Activated CD8-positive, alpha-beta memory T cell treated with anti-CD3 and anti-CD28 coated beads, Interleukin-2, amount 50 U/mL, for 4 hours (primary cell): Measurements from ENCODE around the gene ALDH3B2.
"Not testable (repeated sequence)": the region's sequence is repeated elsewhere in the genome, so short reads cannot be mapped to it uniquely, and the experiment has no call there.

Experiments
- DNase-seq: peaks from one replicate; pipeline ENCODE4 v3.0.0-alpha.2; 2020

ALDH3B2 gene

DNA sequence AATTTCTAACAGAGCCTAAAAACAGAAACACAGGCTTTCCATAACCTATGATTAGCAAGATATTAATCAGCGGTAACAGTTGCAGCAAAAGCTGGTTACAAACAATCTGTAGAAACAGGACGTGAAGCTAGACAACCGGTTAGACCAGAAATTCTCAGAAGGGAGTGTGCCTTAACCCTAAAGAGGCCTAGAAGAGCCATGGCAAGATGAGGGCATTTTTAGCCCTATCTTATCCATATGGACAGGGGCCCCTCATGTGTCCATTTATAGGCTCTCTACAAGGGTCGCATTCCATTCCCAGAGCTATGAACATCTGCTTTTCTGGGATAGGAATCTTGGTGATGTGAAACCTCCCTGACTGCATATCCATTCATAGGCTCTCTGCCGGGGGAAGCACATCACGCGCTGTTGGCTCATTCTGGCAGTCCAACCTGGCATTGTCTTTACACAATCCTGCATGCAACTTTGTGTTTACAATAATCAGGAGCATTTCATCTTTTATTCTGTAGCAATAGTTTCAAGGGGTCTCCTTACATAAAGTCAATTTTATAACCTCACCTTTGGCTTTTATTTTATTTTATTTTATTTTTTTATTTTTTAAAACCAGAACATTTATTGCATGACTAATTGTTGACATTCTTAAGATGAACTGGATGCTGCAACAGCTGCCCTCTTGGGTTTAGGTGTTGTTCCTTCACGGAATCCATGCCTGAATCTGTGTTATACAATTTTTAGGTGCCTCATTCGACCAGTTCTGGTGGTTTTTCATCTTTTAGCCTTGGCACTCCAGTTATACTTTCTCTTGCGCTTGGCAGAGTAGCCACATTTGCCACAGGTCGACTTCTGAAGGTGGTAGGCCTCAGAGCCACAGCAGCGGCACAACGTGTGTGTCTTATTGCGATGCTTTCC is 8.0 kb upstream of the ALDH3B2 start:
- DNase-seq = not testable (repeated sequence)

DNA sequence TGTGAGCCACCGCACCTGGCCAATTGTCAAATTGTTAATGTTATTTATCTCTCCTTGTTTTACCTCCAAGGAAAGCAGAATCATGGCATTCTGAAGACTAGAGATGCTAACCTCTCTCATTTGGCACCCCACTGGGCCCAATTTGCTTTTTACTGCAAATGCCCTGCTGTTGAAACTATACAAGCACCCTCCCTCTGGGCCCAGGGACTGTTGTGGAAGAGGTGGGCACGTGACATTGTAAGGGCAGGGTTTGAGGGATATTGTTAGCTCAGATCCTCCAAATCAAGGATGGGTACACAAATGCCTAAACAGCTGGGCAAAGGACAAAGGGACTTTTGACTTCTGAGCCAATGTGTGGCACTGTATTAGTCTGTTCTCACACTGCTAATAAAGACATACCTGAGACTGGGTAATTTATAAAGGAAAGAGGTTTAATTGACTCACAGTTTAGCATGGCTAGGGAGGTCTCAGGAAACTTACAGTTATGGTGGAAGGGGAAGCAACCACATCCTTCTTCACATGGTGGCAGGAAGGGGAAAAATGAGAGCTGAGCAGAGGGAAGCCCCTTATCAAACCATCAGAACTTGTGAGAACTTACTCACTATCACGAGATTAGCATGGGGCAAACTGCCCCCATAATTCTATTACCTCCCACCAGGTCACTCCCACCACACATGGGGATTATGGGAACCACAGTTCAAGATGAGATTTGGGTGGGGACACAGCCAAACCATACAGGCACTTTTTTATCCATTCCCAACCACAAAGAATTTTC is 6.5 kb upstream of the ALDH3B2 start:
- DNase-seq = no peak

- no peak for DNase-seq
Observed at GRCh38 chr11:67675058-67675747, 780 bp upstream of the ALDH3B2 start.

- DNase-seq = no peak
Observed at GRCh38 chr11:67673902-67674301, 521 bp downstream of the ALDH3B2 start.

DNA sequence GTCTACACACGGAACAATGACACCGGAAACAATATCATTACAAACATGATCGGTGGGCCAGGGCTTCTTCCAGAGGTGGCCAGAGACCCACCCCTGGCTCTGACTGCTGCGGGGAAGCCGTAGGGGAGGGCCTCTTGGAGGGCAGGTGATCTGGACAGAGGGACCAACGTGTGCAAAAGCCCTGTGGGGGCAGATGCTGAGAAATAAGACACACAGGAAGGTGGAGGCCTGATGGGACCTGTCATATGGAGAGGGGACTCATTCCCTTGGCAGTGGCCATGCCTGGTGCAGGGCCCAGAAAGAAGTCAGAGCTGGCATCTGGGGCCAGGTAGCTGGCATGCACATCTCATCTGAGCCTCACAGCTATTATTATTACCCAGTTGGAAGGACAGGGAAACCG is 1.1 kb downstream of the ALDH3B2 start:
- DNase-seq = no peak

- no peak for DNase-seq
Observed at GRCh38 chr11:67671211-67671520, 3.3 kb downstream of the ALDH3B2 start.

DNA sequence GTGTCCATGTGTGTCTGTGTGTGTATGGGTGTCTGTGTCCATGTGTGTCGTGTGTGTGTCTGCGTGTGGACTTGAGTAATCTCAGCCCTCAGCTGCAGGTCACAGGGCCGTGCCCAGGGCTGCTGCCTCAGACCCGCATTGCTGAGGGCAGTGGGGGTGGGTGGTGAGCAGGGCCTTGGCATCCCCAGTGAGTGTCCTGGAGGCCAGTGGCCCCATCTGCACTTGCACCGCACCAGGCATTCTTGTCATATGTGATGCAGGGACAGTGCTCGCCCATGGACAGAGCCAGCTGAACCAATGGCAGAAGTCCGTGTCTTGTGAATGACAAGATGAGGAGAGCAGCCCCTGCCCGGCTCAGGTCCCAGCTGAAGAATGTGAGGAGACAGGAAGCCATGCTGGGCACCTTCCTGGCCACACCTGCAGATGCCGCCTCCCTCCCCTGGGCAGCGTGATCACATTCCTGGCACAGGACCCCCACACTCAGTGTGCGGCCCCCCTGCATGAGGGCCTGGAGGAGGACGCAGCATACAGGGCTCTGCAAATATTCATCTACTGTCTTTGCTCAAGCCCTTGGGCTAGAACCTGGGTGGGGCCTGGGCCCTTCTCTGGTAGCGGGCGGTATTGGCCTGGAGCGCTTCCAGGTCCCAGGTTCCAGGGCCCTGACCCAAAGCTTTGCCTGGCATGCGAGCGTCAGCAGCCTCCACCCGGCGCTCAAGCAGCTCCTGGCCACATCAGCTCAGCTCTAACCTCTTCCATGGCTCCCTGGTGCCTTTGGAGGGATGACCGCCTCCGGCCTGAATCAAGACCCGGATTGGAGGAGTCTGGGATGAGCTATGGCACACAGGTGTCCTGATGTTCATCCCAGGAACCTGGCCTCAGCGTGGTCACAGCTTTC is 3.9 kb downstream of the ALDH3B2 start:
- DNase-seq = no peak

GRCh38 chr11:67668192-67668551 is 6.3 kb downstream of the ALDH3B2 start:
- DNase-seq = no peak

DNA sequence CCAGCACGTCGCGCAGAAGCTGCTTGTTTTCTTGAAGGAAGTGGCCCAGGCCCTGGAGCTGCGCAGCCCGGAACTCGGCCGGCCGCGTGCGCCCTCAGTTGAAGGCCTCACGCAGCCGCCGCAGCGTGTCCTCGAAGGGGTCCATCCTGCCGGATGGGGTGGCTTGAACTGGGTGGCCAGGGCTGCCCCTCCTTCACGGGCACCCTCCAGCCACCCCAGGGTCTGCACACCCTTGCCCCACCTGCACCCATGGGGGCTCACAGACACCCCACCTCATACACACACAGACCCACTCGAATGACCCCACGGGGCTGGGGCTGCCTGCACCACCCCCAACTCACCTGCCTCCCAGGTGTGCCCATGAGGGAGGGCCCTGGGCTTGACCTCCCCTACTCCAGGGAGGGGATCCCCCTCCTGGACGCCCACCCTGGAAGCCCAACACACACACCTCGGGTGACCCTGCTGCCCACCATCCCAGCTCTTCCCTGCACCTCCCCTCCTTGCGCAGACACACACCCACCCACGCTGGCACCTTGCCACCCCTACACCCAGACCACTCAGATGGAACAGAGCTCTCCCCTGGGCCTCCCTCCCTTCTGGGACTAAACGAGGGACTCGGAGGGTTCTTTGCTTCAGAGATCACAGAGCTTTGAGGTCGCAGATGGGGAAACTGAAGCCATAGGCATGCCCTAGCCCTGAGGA is 6.8 kb downstream of the ALDH3B2 start:
- DNase-seq = no peak

GRCh38 chr11:67666676-67667489 is 7.5 kb downstream of the ALDH3B2 start:
- DNase-seq = no peak

DNA sequence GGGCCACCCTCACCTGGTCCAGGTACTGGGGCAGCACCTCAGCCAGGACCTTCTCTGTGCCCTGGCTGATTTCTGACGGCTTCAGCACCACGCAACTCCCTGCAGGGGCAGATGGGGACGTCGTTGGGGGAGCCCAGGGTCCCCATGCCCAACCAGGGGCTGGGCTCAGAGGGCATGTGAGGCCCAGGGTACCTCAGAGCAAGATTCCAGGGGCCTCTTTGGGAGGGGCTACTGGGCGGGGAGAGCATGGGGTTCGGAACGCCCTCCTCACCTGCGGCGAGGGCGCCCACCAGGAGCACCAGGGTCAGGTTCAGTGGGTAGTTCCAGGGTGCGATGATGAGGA is 8.1 kb downstream of the ALDH3B2 start:
- DNase-seq = no peak

DNA sequence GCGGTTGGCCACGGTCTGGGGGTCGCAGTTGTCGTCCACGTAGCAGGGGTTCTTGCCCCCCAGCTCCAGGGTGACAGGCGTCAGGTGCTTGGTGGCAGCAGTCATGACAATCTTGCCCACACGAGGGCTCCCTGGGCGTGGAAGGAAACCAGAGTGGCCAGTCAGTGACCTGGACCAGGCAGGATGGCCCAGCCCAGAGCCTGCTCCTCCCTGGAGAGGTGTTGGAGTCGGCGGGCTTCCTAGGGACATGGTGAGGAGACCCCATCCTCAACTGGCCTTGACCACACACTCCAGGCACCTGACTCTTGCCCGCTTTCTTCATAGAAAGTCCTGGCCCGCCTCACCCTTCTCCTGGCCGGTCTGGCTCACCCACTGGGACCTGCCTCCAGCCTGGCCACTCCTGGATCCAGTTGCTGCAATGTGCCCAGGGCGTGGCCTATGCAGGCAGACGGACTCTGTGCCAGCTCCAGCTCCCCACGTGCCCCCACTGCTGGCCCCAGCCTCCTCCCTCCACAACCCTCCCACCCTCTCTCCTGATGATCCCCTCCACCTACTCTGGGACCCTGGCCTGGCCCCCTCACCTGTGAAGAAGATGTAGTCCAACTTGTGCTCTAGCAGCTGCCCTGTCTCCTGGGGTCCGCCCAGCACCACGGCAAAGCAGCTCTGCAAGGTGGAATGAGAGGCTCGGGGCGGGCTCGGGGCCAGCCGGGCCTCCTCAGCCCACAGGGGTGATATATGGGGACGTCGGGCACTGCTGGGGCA is 8.7 kb downstream of the ALDH3B2 start:
- no peak for DNase-seq

GRCh38 chr11:67664696-67665540 is 9.5 kb downstream of the ALDH3B2 start:
- DNase-seq = no peak

- no peak for DNase-seq
Observed at GRCh38 chr11:67664213-67664585, 10.2 kb downstream of the ALDH3B2 start.

DNA sequence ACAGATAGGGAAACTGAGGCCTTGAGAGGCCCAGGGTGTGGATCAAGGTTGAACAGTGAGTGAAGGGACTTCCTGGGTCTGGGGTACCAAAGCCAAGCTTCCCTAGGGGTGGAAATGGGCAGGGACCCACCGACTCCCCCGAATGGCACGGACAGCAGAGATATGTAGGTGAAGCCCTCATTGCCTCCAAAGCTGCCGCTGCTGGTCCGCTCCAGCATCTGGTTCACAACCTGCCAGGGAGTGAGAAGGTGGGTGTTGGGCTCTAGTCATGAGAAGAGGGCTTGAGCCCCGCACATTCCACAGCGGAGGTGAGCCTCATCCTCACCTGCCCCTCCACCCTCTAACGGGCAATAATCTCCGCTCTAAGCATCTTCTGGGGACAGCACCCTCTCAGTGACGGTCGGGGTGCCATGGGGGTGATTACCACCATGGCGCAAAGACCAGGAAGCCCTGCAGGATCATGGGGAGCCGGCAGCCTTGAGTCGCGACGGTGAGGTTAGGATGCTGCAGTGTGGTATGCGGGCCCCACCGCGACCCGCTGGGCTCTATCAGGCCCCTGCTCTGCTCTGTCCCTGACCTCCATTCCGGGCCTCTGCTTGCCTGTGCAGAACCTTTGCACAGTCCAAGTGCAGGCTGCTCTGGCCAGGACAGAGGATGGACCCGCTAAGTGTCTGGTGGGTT is 10.8 kb downstream of the ALDH3B2 start:
- DNase-seq = no peak

DNA sequence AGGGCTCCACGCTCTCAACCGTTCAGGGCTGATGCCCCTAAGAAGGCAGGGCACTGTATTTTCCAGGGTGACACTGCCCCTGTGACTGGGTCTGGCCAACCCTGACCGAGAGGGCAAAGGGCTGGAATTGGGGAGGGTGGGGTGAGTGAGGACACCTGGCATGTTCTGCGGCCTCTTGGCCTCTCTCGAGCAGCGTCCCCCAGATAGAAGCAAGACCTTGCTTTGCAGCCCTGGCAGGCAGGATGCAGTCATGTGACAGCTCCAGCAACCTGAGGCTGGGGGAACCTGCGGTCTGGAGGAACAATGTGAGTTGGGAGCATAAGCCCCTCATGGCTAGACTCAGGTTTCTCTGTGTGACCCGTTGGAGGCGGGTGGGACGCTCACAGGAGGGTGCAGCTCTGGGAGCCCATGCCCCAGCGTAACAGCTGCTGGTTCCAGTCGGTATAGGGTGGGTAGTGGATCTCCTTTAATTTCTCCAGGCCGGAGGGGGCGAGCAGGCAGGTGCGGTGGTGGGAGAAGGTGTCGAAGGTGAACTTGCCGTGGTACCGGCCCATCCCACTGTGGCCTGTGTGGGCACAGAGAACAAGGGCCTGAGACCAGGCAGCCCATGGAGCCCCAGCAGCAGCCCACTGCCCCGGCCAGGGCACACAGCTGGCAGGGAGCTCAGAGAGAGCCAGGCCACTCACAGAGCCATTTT is 11.4 kb downstream of the ALDH3B2 start:
- no peak for DNase-seq

- DNase-seq = no peak
Observed at GRCh38 chr11:67662142-67662834, 12.1 kb downstream of the ALDH3B2 start.

DNA sequence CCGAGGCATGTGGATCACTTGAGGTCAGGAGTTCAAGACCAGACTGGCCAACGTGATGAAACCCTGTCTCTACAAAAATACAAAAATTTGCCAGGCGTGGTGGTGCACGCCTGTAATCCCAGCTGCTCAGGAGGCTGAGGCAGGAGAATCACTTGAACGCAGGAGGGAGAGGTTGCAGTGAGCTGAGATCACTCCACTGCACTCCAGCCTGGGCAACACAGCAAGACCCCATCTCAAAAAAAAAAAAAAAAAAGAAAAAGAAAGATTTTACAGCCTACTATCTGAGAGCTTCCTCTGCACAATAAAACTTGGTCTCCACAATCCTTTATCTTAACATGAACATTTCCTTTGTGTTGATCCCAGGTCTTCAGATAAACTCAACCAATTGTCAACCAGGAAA is 13.7 kb downstream of the ALDH3B2 start:
- DNase-seq = not testable (repeated sequence)
